HG03060 (cell line): Measurements from ENCODE around the gene STAMBPL1.
A peak's percentile ranks its signal among the peaks of the same experiment; 100 is the strongest.
"Not testable (repeated sequence)": the region's sequence is repeated elsewhere in the genome, so short reads cannot be mapped to it uniquely, and the experiment has no call there.

Source experiments
- ATAC-seq: cut with Tn5 transposase; IDR thresholded peaks from one replicate; pipeline ENCODE4 v1.9.1; 2021; ENCODE audit warnings: low read depth, moderate number of reproducible peaks; ENCODE audit not compliant: unreplicated experiment

The STAMBPL1 gene

DNA sequence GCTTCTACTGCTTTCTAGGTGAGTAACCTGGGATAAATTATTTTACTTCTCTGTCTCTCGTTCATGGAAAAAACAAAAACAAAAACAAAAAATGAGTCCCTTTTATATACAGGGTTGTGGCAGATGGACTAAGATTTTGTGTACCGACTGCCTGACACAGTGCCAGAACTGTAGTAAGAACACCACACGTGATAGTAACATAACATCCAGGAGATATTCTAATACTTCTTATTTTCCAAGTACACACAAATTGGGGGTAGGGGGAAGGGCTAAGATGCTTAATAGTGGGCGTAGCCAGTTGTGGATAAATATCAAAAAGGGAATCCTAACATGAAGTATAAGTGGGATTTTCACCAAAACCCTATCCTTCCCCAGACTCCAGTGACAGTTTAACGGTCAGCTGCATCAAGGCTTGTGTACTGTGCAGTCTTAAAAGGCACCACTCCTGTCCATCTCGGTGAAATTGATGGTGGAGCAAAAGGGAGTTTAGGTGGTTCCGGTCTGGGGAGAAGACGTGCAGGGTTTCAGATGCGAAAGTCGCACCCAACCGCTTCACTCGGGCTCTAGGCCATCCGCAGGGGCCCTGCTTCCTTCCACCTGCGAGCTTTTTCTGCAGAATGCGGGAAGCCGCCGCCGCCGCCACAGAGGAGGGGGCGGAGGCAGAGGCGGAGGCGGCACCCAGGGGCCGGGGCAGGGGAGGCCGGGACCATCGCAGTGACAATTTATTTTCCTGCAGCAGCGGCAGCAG lies at the start of gene STAMBPL1:
TSS of gene STAMBPL1 (plus strand) at position 712 of the 748 bp plus-strand sequence. CDS start 21,464 bp downstream, outside the sequence.
- peak; percentile 32 for ATAC-seq

DNA sequence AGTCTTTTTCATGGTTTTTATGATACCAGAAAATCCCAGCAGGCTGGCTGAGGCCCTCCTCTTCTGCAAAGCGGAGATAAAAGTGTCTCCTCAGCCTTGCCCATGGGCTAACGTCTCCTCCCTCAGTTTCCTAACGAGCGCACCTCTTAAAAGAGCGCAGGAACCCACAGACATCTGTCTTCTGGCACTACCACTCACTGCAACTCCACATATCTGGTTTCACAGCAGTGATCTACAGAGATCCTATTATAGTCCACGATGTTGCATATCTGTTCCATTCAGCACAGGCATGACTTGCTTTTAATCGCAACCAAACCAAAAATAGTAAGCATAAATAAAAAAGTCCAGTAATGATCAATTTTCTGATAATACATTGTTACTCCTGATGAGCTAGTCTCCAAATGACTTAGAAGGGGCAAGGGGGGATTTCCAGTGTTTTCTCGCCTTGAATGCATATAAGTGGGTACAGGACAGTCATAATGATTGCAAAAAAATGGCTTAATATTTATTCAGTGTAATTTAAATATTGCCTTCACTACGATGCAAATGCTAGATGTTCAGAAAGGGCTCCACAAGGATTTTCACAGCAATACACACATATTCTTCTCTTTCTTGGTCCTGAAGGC lies 49.3 kb upstream of the STAMBPL1 start:
- ATAC-seq, result no peak

DNA sequence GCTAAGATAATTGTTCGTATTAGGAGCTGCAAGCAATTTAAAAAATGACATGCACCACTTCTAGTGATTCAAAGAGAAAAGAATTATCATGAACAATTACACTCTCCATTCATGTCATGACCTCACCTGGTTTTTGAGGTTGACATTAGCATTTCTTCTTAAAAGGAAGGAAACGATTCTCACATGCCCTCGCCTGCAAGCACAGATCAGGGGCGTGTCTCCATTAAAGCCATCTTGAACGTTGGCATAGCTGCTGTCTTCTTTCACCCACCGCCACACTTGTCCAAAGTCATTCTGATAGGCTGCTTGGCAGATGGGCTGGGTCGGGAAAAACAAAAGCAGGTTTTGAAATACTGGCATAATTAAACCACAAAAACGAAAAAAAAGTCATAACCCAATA lies 48.3 kb upstream of the STAMBPL1 start:
- ATAC-seq, result no peak

DNA sequence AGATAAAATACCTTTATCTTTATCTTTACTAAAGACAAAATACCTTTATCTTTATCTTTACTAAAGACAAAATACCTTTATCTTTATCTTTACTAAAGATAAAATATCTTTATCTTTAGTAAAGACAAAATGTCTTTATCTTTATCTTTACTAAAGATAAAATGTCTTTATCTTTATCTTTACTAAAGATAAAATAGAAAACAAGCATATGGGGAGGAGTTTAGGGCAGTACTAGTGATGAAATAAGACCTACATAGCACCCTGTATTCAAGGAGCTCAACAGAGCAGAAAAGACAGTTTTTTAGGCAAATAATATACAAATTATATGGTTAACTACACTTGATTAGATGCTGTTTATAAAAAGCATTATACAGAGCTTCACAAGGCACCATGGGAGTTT lies 47.7 kb upstream of the STAMBPL1 start:
- ATAC-seq, result no peak

DNA sequence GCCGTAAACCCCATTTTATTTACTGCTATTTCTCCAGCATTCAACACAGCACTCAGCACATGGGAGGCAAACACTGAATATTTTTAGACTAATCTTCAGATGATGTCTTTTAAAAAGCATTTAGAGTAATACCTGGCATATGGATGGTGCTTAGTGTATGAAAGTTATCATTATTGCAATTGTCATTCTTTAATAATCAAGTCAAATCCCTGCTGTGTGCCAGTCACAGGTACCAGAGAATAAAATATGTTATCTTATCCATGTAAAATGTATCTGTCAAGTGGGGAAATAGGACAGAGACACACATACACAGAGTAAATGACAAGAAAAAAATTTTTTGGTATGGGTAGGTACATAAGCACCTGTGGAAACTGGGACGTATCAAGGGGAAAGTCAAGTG lies 46.9 kb upstream of the STAMBPL1 start:
- ATAC-seq, result no peak

DNA sequence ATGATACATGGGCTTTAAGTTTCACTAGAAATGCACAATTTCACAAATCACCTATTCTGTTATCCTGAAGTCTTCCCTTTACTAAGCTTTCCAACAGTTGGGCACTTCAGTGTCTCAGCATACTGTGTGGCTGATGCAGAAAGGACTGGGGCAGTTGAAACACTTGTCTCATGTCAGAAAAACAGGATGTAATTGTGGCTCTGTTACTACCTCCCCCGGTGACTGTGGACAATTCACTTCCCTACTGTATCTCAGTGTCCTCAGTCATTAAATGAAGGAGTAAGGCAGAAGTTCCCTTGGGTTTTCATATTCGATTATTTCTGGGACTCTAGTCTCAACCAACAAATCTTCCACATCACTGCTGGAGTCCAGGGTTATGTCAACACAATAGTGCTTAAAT lies 46.3 kb upstream of the STAMBPL1 start:
- ATAC-seq, result no peak

DNA sequence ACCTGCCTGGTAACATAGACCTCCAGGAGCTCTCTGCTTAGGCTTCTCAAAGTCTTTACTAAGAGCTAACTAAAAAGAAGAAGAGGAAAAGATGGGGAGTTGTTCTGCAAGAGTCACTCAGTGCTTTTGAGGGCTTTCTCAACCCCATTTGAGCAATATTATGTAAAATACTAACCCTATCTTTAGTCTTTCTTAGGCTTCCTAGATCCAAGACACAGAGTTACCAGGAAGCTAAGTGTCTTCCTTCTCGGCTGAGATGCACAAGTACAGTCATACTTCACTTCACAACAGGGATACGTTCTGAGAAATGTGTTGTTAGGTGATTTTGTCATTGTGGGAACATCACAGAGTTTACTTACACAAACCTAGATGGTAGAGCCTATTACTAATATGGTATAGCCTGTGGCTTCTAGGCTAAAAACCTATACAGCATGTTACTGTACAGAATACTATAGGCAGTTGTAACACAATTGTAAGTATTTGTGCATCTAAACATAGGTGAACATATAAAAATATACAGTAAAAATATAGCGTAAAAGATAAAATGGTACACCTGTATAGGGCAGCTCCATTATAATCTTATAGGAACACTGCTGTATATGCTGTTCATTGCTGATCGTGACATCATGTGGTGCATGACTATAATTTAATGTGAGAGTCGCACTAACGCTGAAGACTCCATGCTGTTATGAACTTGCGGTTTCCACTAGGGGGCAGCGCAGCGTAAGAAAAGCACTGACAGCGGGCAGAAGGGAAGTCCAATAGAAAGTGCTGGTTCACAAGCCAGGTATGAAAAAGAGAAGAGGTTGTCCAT lies 44.7 kb upstream of the STAMBPL1 start:
- ATAC-seq, result peak; percentile 60

DNA sequence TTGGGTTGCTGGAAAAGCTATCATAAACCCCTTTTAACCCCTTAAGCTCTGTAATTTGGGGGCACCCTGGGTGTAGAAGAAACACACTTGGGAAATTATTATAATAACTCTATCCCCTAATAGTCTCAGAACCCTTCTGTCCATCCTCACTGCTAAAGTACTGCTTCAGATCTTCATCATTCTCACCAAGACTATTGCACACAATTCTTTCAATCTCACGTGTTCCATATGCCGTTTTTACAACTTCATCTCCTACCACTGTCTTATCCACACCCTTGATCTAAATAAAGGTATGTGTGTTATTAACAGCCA lies 44.2 kb upstream of the STAMBPL1 start:
- ATAC-seq, result no peak

DNA sequence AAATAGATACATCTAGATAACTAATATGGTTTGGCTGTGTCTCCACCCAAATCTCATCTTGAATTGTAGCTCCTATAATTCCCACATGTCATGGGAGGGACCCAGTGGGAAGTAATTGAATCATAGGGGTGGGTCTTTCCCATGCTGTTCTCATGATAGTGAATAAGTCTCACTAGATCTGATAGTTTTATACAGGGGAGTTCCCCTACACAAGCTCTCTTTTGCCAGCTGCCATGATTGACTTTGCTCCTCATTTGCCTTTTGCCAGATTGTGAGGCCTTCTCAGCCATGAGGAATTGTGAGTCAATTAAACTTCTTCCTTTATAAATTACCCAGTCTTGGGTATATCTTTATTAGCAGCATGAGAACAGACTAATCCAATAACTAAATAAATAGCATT lies 42.4 kb upstream of the STAMBPL1 start:
- not testable (repeated sequence) for ATAC-seq

DNA sequence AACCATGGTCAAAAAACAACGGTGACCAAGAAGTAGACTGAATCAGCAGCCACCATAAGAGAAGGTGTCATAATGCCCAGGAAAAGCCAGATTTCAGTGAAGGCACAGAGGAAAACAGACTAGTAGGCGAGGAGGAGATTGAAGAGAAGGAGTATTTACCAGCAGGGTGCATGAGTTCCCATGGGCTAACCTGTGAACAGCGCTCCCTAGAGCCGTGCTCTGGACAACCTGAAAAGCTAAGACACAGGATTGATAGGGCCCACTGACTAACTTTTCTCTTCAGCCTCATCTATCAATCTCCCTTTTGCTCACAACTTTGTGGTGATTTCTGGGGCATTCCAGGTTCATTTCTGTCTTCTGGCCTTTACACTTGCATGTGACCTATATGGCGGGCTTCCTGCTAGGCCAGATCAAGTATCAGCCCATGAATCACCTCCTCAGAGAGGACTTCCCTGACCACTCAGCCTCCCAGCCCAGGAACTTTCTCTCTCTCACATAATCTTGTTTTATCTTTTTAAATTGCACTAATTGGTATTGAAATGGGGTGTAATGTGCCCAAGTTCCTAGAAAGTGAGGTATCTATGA lies 41.2 kb upstream of the STAMBPL1 start:
- ATAC-seq, result no peak

DNA sequence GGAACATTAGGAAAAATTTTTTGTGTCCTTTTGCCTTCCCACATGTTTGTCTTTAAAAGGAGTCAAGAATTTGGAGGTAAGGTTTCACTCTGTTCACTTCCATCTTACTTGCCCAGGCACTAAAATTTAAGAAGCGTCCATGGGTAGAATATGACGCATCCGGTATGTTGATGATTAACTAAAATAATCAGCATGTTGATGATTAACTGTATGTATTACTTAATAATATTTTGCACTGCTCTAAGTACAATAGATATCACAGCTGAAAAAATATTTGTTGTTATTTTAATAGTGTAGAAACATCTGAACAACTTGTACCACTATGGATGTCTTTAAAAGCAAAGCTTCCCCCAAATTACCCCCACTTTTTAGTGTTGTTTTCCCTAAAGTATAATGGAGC lies 39.9 kb upstream of the STAMBPL1 start:
- ATAC-seq, result no peak

DNA sequence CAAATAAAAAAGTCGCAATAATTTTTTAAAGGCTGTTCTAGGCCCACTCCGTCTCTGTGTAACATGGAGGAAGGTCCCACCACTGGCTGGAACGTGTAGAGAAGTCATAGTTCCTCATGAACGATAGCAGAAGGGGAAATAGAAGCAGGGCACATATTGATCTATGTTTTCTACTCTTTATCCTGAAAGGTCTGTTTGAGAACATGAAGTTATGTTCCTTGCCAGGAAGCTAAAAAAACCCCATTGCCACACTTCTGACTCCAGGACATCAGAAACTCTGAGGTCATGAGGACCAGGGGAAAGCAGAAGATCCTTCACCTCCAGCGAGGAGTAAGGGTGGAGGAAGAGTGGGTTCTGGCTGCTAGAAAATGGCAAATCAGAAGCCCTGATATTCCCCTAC lies 39.2 kb upstream of the STAMBPL1 start:
- ATAC-seq, result no peak

DNA sequence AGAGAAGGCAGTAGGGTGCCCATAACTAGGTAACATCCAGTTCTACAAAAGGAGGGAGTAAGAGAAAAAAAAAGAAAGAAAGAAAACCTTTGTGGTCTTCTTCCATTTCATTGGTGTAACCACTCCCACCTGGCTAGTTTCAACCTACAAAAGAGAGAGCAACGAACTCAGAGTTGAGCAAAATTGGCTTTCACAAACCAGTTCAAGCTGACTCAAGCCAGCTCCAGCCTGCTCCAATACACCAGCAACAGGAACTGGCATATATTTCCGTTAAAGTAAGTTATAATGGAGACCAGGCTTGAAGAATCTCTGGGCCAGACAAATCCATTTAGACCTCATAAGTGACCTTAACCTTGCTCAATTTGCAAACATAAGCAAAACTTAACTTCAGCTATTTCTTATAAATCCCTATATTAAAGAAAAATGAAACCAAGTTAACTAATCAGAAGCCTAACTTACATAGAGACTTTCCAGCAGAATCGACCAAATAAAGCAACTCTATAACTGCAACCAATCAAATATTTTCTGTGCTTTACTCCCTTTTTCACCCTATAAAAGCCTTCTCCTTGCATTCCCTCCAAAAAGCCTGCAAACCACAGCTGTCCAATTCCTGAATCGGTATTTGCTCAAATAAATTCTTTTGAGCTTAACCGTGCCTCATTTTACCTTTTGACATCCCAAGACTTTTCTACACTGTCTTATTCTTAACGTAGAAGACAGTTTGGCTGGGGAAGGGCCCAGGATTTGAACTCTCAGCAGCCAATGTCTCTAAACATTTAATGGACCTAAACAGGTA lies 38.5 kb upstream of the STAMBPL1 start:
- no peak for ATAC-seq

DNA sequence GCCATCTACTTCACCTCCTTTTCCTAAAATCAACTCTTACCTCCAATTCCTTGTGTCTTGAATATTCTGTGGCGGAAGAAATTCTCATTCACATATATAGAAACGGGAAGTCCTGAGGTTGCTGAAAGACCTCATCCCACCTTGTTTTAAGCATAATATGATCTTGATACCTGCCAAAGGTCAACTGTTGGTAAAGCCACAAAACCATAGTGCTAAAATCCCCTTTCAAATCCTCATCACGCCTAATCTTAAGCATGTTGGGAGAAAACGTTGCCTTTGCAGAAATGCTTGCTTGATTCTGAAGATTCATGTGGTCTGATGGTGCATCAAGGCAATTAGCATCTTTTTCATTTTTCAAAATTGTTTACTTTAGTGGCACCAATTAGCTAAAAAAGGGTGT lies 36.9 kb upstream of the STAMBPL1 start:
- no peak for ATAC-seq

DNA sequence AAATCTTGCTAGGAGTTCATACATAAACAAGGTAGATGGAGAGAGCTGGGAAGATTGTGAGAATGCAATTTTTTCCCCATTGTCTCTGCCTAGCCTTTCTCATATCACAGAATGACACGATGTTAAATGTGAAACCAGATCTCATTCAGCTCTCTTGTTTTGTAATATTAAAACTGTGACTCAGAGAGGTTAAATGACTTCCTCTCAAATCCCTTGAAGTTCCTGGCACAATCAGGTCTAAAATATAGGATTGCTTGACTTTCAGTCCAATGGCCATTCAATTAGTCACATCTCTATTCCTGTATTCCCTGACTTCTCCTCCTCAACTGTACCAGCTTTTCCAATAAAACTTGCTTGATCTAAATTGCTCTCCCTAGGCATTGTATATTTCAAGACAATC lies 31.5 kb upstream of the STAMBPL1 start:
- no peak for ATAC-seq

DNA sequence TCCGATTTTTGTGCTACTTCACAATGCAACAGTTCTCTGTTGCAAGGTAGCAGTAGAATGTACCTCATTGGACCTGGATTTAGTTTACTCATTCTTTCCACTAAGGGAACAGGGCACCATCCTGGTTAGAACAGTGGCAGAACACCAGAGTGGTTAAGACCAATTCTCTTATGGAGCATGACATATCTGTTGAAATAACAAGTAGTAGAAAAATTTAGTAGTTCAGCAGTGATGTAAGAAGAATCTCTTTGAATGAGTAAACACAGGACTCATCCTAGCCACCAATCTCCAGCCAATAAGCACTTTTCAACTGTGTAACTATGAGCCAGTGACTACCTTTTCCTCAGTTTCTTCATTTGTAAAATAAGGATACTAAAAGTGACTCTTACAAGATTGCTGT lies 30.8 kb upstream of the STAMBPL1 start:
- no peak for ATAC-seq

DNA sequence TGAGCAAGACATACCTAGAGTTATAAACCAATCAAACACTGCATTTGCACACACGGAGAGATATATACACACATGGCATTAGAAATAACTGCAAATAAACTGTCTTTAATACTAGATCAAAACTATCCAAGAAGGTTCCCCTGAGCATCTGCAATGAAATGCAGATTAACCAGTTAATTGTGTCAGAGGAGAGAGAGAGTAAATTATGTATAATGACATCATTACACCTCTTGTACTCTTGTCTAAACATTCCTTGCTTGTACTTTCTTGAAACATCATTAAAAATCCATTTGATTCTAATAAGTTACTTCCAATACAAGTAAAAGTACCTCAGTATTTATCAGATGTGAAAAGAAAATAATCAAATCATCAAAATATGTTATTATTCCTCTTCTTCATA lies 29.3 kb upstream of the STAMBPL1 start:
- no peak for ATAC-seq

DNA sequence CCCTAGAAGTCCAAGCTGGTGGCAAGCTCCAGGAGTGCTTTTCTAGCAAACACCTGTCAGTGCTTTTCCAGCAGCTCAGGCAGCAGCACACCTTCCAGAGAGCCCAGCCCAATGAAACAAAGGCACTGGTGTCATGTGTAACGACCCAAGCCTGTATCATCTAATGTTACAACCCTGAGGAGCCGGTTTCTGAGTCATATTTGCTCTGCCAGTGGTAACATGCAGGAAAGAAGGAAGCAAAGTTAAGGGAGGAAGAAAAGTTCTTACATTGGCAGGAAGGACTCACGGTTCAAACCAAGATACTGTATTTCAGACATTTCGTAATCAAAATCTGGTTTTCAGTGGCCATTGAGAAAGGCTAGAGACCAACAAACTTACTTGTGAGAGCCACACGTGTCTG lies 28.3 kb upstream of the STAMBPL1 start, which contains the start of gene ANKRD22:
TSS of gene ANKRD22 (minus strand) at position 139 of the 400 bp plus-strand sequence. CDS start 237 bp downstream, outside the sequence.
- no peak for ATAC-seq

DNA sequence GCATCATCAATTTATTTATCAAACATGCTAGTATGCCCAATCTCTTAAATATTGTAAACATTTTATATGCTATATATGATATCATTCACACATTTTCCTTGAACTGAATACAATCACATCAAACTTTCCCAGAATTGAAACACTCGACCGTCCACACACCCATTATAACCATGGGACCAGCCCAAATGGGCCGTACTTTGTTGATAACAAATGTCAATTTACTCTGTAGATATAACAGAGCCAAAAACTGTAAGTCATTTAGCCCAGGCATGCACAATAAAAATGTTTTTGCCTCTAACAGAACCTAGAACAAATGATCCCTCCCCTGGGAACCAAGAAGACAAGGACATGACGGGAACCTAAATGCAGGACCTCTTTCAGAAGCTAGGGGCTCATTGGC lies 27.7 kb upstream of the STAMBPL1 start:
- ATAC-seq, result no peak

DNA sequence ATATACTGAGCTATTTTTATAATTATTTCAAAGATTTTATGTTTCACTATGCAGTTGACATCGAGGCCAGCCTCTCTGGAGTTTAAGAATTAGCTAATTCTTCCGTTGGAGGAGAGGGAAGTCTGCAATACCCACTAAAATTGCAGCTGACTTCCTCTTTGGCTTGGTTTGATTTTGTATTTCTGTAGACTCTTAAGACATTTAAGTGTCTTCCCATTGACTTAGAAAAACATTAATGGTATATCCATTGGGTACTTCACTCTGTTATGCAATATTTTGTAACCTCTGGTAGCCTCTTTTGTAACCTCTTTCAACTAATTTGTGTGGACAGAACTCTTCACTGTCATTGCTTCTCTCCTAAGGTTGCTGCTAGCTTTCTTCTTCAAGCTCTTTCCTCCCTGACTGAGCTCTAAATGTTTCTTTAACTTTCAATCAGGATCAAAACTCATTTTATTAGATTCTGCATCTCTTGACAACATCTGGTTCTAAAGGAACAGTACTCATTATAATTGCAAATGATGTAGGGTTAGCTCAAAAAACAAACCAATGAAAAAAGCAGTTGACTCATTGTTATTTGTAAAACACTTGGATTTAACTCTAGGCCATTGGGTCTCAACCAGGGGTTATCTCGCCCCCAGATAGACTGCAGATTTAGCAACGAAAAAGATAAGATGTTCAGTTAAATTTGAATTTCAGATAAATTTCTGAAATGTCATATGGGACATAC lies 26.7 kb upstream of the STAMBPL1 start:
- no peak for ATAC-seq
